SJCRH30 (cell line): ENCODE data around the gene CENPO. TPM values are rescaled to one million over a fixed set of nuclear protein-coding genes. Genes with fewer than 3 reads are reported as not detected.
"Not testable (repeated sequence)": the region's sequence is repeated elsewhere in the genome, so short reads cannot be mapped to it uniquely, and the experiment has no call there.

Experiments used
- DNase-seq, 2 experiments: peaks; one replicate each; pipeline ENCODE4 v3.0.0-alpha.2; 2015 to 2020
- H3K27ac ChIP-seq: fragments of 250-450 bp; sonication (Bioruptor Pico); 2 replicates; pipeline ENCODE4 v1.5.1; 2020; ENCODE audit warnings: mild to moderate bottlenecking, moderate library complexity
- H3K27me3 ChIP-seq: fragments of 250-450 bp; sonication (Bioruptor Pico); 2 replicates; pipeline ENCODE4 v1.5.1; 2020; ENCODE audit warnings: mild to moderate bottlenecking, moderate library complexity
- H3K36me3 ChIP-seq: fragments of 250-450 bp; sonication (Bioruptor Pico); 2 replicates; pipeline ENCODE4 v1.5.1; 2020; ENCODE audit warnings: mild to moderate bottlenecking, moderate library complexity
- H3K4me1 ChIP-seq: fragments of 250-450 bp; sonication (Bioruptor Pico); 2 replicates; pipeline ENCODE4 v1.5.1; 2020; ENCODE audit warnings: mild to moderate bottlenecking, moderate library complexity
- H3K4me3 ChIP-seq: fragments of 250-450 bp; sonication (Bioruptor Pico); 2 replicates; pipeline ENCODE4 v1.5.1; 2020; ENCODE audit warnings: mild to moderate bottlenecking, moderate library complexity
- H3K9me3 ChIP-seq: fragments of 250-450 bp; sonication (Bioruptor Pico); replicated peaks from 2 replicates; pipeline ENCODE4 v1.5.1; 2020; ENCODE audit warnings: mild to moderate bottlenecking, moderate library complexity
- total RNA-seq: library from RNA; depleted of rRNA; stranded (reverse); fragments of >200 nt; shearing (Covaris generic); gene quantifications from 2 replicates; pipeline ENCODE4 v1.2.3, GENCODE V29; 2014

The CENPO gene
- total RNA-seq, 1 experiment from 2014 or later = 129 TPM

- no peaks in the 10 kb centered on the region for H3K4me1 ChIP-seq
- no peak for DNase-seq
Observed at GRCh38 chr2:24833821-24834732, 40.9 kb downstream of the CENPO start.

GRCh38 chr2:24834733-24835395 lies 41.6 kb downstream of the CENPO start:
- Histone ChIP-seq H3K4me1 (no peaks in the 10 kb centered on the region), H3K27me3 (no peaks in the 10 kb centered on the region), H3K9me3 (no peaks in the 10 kb centered on the region), H3K27ac (no peak overlapping the region), H3K36me3 (peaks cover 46% of the 10 kb centered on the region), H3K4me3 (no peak overlapping the region)
- DNase-seq = no peak

More at GRCh38 chr2:24833821-24834732, 40.9 kb downstream of the CENPO start:
- no peak overlapping the region for H3K4me3 ChIP-seq
- no peaks in the 10 kb centered on the region for H3K27me3 ChIP-seq
- no peaks in the 10 kb centered on the region for H3K9me3 ChIP-seq
- H3K27ac ChIP-seq = no peak overlapping the region
- peaks cover 46% of the 10 kb centered on the region for H3K36me3 ChIP-seq

- H3K9me3 ChIP-seq, H3K4me3 ChIP-seq, H3K4me1 ChIP-seq, H3K27me3 ChIP-seq, H3K27ac ChIP-seq, DNase-seq: not testable (repeated sequence)
- peaks cover 45% of the 10 kb centered on the region for H3K36me3 ChIP-seq
Observed at GRCh38 chr2:24835411-24835810, 42.2 kb downstream of the CENPO start.

- Histone ChIP-seq H3K9me3 (no peaks in the 10 kb centered on the region), H3K4me3 (no peak overlapping the region), H3K4me1 (no peaks in the 10 kb centered on the region), H3K27ac (no peak overlapping the region), H3K36me3 (peaks cover 48% of the 10 kb centered on the region), H3K27me3 (no peaks in the 10 kb centered on the region)
- no peak for DNase-seq
Observed at GRCh38 chr2:24836206-24836605, 43.0 kb downstream of the CENPO start.

GRCh38 chr2:24836706-24837105 lies 43.5 kb downstream of the CENPO start:
- H3K9me3 ChIP-seq = no peaks in the 10 kb centered on the region
- no peak overlapping the region for H3K4me3 ChIP-seq
- no peak overlapping the region for H3K27ac ChIP-seq
- H3K36me3 ChIP-seq = peaks cover 46% of the 10 kb centered on the region
- no peaks in the 10 kb centered on the region for H3K27me3 ChIP-seq
- H3K4me1 ChIP-seq = no peaks in the 10 kb centered on the region
- DNase-seq = no peak

GRCh38 chr2:24837996-24838513 lies 44.8 kb downstream of the CENPO start:
- DNase-seq = no peak
- H3K36me3 ChIP-seq = peaks cover 50% of the 10 kb centered on the region
- no peak overlapping the region for H3K4me3 ChIP-seq
- H3K27me3 ChIP-seq = no peaks in the 10 kb centered on the region
- no peaks in the 10 kb centered on the region for H3K4me1 ChIP-seq
- H3K9me3 ChIP-seq = no peaks in the 10 kb centered on the region
- no peak overlapping the region for H3K27ac ChIP-seq

GRCh38 chr2:24838541-24838940 lies 45.3 kb downstream of the CENPO start:
- peaks cover 50% of the 10 kb centered on the region for H3K36me3 ChIP-seq
- no peaks in the 10 kb centered on the region for H3K9me3 ChIP-seq
- H3K4me1 ChIP-seq = no peaks in the 10 kb centered on the region
- no peak overlapping the region for H3K27ac ChIP-seq
- H3K4me3 ChIP-seq = no peak overlapping the region
- H3K27me3 ChIP-seq = no peaks in the 10 kb centered on the region
- DNase-seq = no peak

GRCh38 chr2:24839729-24840128 lies 46.5 kb downstream of the CENPO start:
- H3K4me3 ChIP-seq = no peak overlapping the region
- DNase-seq = no peak
- peaks cover 41% of the 10 kb centered on the region for H3K36me3 ChIP-seq
- H3K27ac ChIP-seq = no peak overlapping the region
- H3K4me1 ChIP-seq = no peaks in the 10 kb centered on the region
- no peaks in the 10 kb centered on the region for H3K9me3 ChIP-seq
- no peaks in the 10 kb centered on the region for H3K27me3 ChIP-seq

GRCh38 chr2:24840164-24840869 lies 47.1 kb downstream of the CENPO start:
- Histone ChIP-seq H3K9me3 (no peaks in the 10 kb centered on the region), H3K27me3 (no peaks in the 10 kb centered on the region), H3K4me3 (no peak overlapping the region), H3K27ac (no peak overlapping the region), H3K4me1 (no peaks in the 10 kb centered on the region), H3K36me3 (peaks cover 35% of the 10 kb centered on the region)
- no peak for DNase-seq

- no peaks in the 10 kb centered on the region for H3K4me1 ChIP-seq
- DNase-seq = no peak
- no peak overlapping the region for H3K4me3 ChIP-seq
- H3K27me3 ChIP-seq = no peaks in the 10 kb centered on the region
- H3K9me3 ChIP-seq = no peaks in the 10 kb centered on the region
- peaks cover 27% of the 10 kb centered on the region for H3K36me3 ChIP-seq
- H3K27ac ChIP-seq = no peak overlapping the region
Observed at GRCh38 chr2:24840962-24841945, 48.0 kb downstream of the CENPO start.

- no peak overlapping the region for H3K27ac ChIP-seq
- H3K27me3 ChIP-seq = no peaks in the 10 kb centered on the region
- H3K4me3 ChIP-seq = no peak overlapping the region
- DNase-seq = no peak
- H3K4me1 ChIP-seq = no peaks in the 10 kb centered on the region
- peaks cover 26% of the 10 kb centered on the region for H3K36me3 ChIP-seq
- H3K9me3 ChIP-seq = no peaks in the 10 kb centered on the region
Observed at GRCh38 chr2:24842081-24843050, 49.1 kb downstream of the CENPO start.

- Histone ChIP-seq H3K9me3 (0 out of 2 replicates have a peak, but pooled peaks cover 2% of the 10 kb centered on the region), H3K27me3 (no peaks in the 10 kb centered on the region), H3K4me3 (no peak overlapping the region), H3K36me3 (peaks cover 26% of the 10 kb centered on the region), H3K27ac (no peak overlapping the region), H3K4me1 (no peaks in the 10 kb centered on the region)
- DNase-seq = no peak
Observed at GRCh38 chr2:24843330-24843860, 50.2 kb downstream of the CENPO start.
